ENCODE measurements around the gene APBA2.
A peak's percentile ranks its signal among the peaks of the same experiment; 100 is the strongest.

APBA2 gene

GRCh38 chr15:29120593-29121368 is 235.0 kb downstream of the APBA2 start:
- H3K4ac ChIP-seq (ENCODE audit: low read length), result no peak overlapping the region
- peak overlapping the region; percentile 89 for H3K18ac ChIP-seq (ENCODE audit: low read length)
- H4K8ac ChIP-seq (ENCODE audit: low read depth, low read length), result no peak overlapping the region
- peaks cover 3 to 4% of the 10 kb centered on the region in 2 donors for H3K36me3 ChIP-seq (replicated peaks in 1 of 2; ENCODE audit: control insufficient read depth in 2 of 2, insufficient read depth in 2 of 2, low read length in 2 of 2)
- H2AFZ ChIP-seq (ENCODE audit: low read length), result no peak overlapping the region
- peak overlapping the region; percentile 92 for H2BK15ac ChIP-seq (ENCODE audit: low read length)
- H3K23ac ChIP-seq (ENCODE audit: low read depth, low read length, poor library complexity), result peak overlapping the region; percentile 67
- no peak for DNase-seq (ENCODE audit: low spot score)
- H3K9me3 ChIP-seq (replicated peaks in 1 of 2; ENCODE audit: control insufficient read depth in 2 of 2, insufficient read depth in 1 of 2, low read depth in 1 of 2, low read length in 2 of 2), result no peaks in the 10 kb centered on the region
- H3K27me3 ChIP-seq (ENCODE audit: control insufficient read depth in 3 of 3, insufficient read depth in 3 of 3, low read depth in 1 of 3, low read length in 3 of 3), result no peaks in the 10 kb centered on the region
- no peak overlapping the region for H3K4me2 ChIP-seq (ENCODE audit: insufficient read depth, low read length, poor library complexity, severe bottlenecking)
- no peak overlapping the region for H3K4me3 ChIP-seq (ENCODE audit: low read length in 2 of 2)
- H3K9ac ChIP-seq (ENCODE audit: low read depth, low read length, poor library complexity), result no peak overlapping the region
- no peak overlapping the region for H2BK5ac ChIP-seq (ENCODE audit: low read length)
- H3K14ac ChIP-seq (ENCODE audit: low read length), result no peak overlapping the region
- peaks cover 12 to 24% of the 10 kb centered on the region in 2 donors for H3K4me1 ChIP-seq (ENCODE audit: control insufficient read depth in 2 of 2, insufficient read depth in 1 of 2, low read depth in 1 of 2, low read length in 2 of 2)
- H4K91ac ChIP-seq (ENCODE audit: low read depth, low read length, poor library complexity), result no peak overlapping the region
- H3K27ac ChIP-seq (replicated peaks; ENCODE audit: low read length), result no peak overlapping the region
- no peak overlapping the region for H2BK120ac ChIP-seq (ENCODE audit: low read depth, low read length)
- H3K79me1 ChIP-seq (ENCODE audit: low read depth, low read length), result peaks cover 2% of the 10 kb centered on the region
- peak overlapping the region; percentile 95 for H2AK5ac ChIP-seq (ENCODE audit: low read depth, low read length)
- H2BK12ac ChIP-seq (ENCODE audit: low read length), result no peak overlapping the region
- WGBS, 2 donors (ENCODE audit: extremely low coverage in 2 of 2, insufficient read length in 2 of 2, insufficient replicate concordance in 1 of 2), result no CpG with 5 or more reads among the region's 20 CpGs

- H3K9ac ChIP-seq (ENCODE audit: low read depth, low read length, poor library complexity), result no peak overlapping the region
- H3K23ac ChIP-seq (ENCODE audit: low read depth, low read length, poor library complexity), result no peak overlapping the region
- no peak overlapping the region for H3K14ac ChIP-seq (ENCODE audit: low read length)
- no peak overlapping the region for H3K4ac ChIP-seq (ENCODE audit: low read length)
- no peaks in the 10 kb centered on the region for H3K9me3 ChIP-seq (replicated peaks in 1 of 2; ENCODE audit: control insufficient read depth in 2 of 2, insufficient read depth in 1 of 2, low read depth in 1 of 2, low read length in 2 of 2)
- peaks cover 3 to 4% of the 10 kb centered on the region in 2 donors for H3K36me3 ChIP-seq (replicated peaks in 1 of 2; ENCODE audit: control insufficient read depth in 2 of 2, insufficient read depth in 2 of 2, low read length in 2 of 2)
- no peak overlapping the region for H2AFZ ChIP-seq (ENCODE audit: low read length)
- H4K8ac ChIP-seq (ENCODE audit: low read depth, low read length), result no peak overlapping the region
- no peak overlapping the region for H2BK120ac ChIP-seq (ENCODE audit: low read depth, low read length)
- no peak overlapping the region for H3K27ac ChIP-seq (replicated peaks; ENCODE audit: low read length)
- no peak overlapping the region for H3K4me2 ChIP-seq (ENCODE audit: insufficient read depth, low read length, poor library complexity, severe bottlenecking)
- H3K4me1 ChIP-seq (ENCODE audit: control insufficient read depth in 2 of 2, insufficient read depth in 1 of 2, low read depth in 1 of 2, low read length in 2 of 2), result peaks cover 9 to 20% of the 10 kb centered on the region in 2 donors
- H2AK5ac ChIP-seq (ENCODE audit: low read depth, low read length), result peak overlapping the region; percentile 95
- H2BK5ac ChIP-seq (ENCODE audit: low read length), result no peak overlapping the region
- no peak overlapping the region for H3K4me3 ChIP-seq (ENCODE audit: low read length in 2 of 2)
- peak overlapping the region; percentile 92 for H2BK15ac ChIP-seq (ENCODE audit: low read length)
- no CpG with 5 or more reads among the region's 7 CpGs for WGBS, 2 donors (ENCODE audit: extremely low coverage in 2 of 2, insufficient read length in 2 of 2, insufficient replicate concordance in 1 of 2)
- H3K27me3 ChIP-seq (ENCODE audit: control insufficient read depth in 3 of 3, insufficient read depth in 3 of 3, low read depth in 1 of 3, low read length in 3 of 3), result no peaks in the 10 kb centered on the region
- no peak for DNase-seq (ENCODE audit: low spot score)
- H4K91ac ChIP-seq (ENCODE audit: low read depth, low read length, poor library complexity), result no peak overlapping the region
- no peak overlapping the region for H2BK12ac ChIP-seq (ENCODE audit: low read length)
- H3K79me1 ChIP-seq (ENCODE audit: low read depth, low read length), result peaks cover 2% of the 10 kb centered on the region
- peak overlapping the region; percentile 89 for H3K18ac ChIP-seq (ENCODE audit: low read length)
Observed at GRCh38 chr15:29121369-29121656, 235.5 kb downstream of the APBA2 start.

- H4K91ac ChIP-seq (ENCODE audit: low read depth, low read length, poor library complexity), result no peak overlapping the region
- no CpG with 5 or more reads among the region's 9 CpGs for WGBS, 2 donors (ENCODE audit: extremely low coverage in 2 of 2, insufficient read length in 2 of 2, insufficient replicate concordance in 1 of 2)
- peaks cover 9 to 20% of the 10 kb centered on the region in 2 donors for H3K4me1 ChIP-seq (ENCODE audit: control insufficient read depth in 2 of 2, insufficient read depth in 1 of 2, low read depth in 1 of 2, low read length in 2 of 2)
- no peak overlapping the region for H3K23ac ChIP-seq (ENCODE audit: low read depth, low read length, poor library complexity)
- H3K4me3 ChIP-seq (ENCODE audit: low read length in 2 of 2), result no peak overlapping the region
- DNase-seq (ENCODE audit: low spot score), result no peak
- H3K14ac ChIP-seq (ENCODE audit: low read length), result no peak overlapping the region
- peak overlapping the region; percentile 89 for H3K18ac ChIP-seq (ENCODE audit: low read length)
- H3K27me3 ChIP-seq (ENCODE audit: control insufficient read depth in 3 of 3, insufficient read depth in 3 of 3, low read depth in 1 of 3, low read length in 3 of 3), result no peaks in the 10 kb centered on the region
- H2AK5ac ChIP-seq (ENCODE audit: low read depth, low read length), result peak overlapping the region; percentile 80
- no peak overlapping the region for H2BK120ac ChIP-seq (ENCODE audit: low read depth, low read length)
- H2BK12ac ChIP-seq (ENCODE audit: low read length), result peak overlapping the region; percentile 7
- no peak overlapping the region for H3K27ac ChIP-seq (replicated peaks; ENCODE audit: low read length)
- H3K79me1 ChIP-seq (ENCODE audit: low read depth, low read length), result peaks cover 2% of the 10 kb centered on the region
- H2BK5ac ChIP-seq (ENCODE audit: low read length), result no peak overlapping the region
- peaks cover 3 to 4% of the 10 kb centered on the region in 2 donors for H3K36me3 ChIP-seq (replicated peaks in 1 of 2; ENCODE audit: control insufficient read depth in 2 of 2, insufficient read depth in 2 of 2, low read length in 2 of 2)
- H3K9ac ChIP-seq (ENCODE audit: low read depth, low read length, poor library complexity), result no peak overlapping the region
- H2AFZ ChIP-seq (ENCODE audit: low read length), result peak overlapping the region; percentile 66
- H2BK15ac ChIP-seq (ENCODE audit: low read length), result peak overlapping the region; percentile 10
- H3K4ac ChIP-seq (ENCODE audit: low read length), result no peak overlapping the region
- H3K9me3 ChIP-seq (replicated peaks in 1 of 2; ENCODE audit: control insufficient read depth in 2 of 2, insufficient read depth in 1 of 2, low read depth in 1 of 2, low read length in 2 of 2), result no peaks in the 10 kb centered on the region
- H4K8ac ChIP-seq (ENCODE audit: low read depth, low read length), result no peak overlapping the region
- no peak overlapping the region for H3K4me2 ChIP-seq (ENCODE audit: insufficient read depth, low read length, poor library complexity, severe bottlenecking)
Observed at GRCh38 chr15:29121907-29122306, 236.1 kb downstream of the APBA2 start.

- H3K27ac ChIP-seq (replicated peaks; ENCODE audit: low read length), result no peak overlapping the region
- no peak overlapping the region for H3K4ac ChIP-seq (ENCODE audit: low read length)
- H2BK15ac ChIP-seq (ENCODE audit: low read length), result no peak overlapping the region
- H2BK5ac ChIP-seq (ENCODE audit: low read length), result no peak overlapping the region
- no peak overlapping the region for H3K4me3 ChIP-seq (ENCODE audit: low read length in 2 of 2)
- H4K91ac ChIP-seq (ENCODE audit: low read depth, low read length, poor library complexity), result no peak overlapping the region
- no peak overlapping the region for H3K9ac ChIP-seq (ENCODE audit: low read depth, low read length, poor library complexity)
- H3K23ac ChIP-seq (ENCODE audit: low read depth, low read length, poor library complexity), result no peak overlapping the region
- no peak overlapping the region for H2BK120ac ChIP-seq (ENCODE audit: low read depth, low read length)
- H3K4me1 ChIP-seq (ENCODE audit: control insufficient read depth in 2 of 2, insufficient read depth in 1 of 2, low read depth in 1 of 2, low read length in 2 of 2), result peaks cover 9 to 20% of the 10 kb centered on the region in 2 donors
- no peak overlapping the region for H3K4me2 ChIP-seq (ENCODE audit: insufficient read depth, low read length, poor library complexity, severe bottlenecking)
- no CpG with 5 or more reads among the region's 12 CpGs for WGBS, 2 donors (ENCODE audit: extremely low coverage in 2 of 2, insufficient read length in 2 of 2, insufficient replicate concordance in 1 of 2)
- peak overlapping the region; percentile 66 for H2AFZ ChIP-seq (ENCODE audit: low read length)
- H2BK12ac ChIP-seq (ENCODE audit: low read length), result no peak overlapping the region
- no peak overlapping the region for H2AK5ac ChIP-seq (ENCODE audit: low read depth, low read length)
- peak overlapping the region; percentile 33 for H3K18ac ChIP-seq (ENCODE audit: low read length)
- H3K14ac ChIP-seq (ENCODE audit: low read length), result no peak overlapping the region
- no peaks in the 10 kb centered on the region for H3K9me3 ChIP-seq (replicated peaks in 1 of 2; ENCODE audit: control insufficient read depth in 2 of 2, insufficient read depth in 1 of 2, low read depth in 1 of 2, low read length in 2 of 2)
- H3K79me1 ChIP-seq (ENCODE audit: low read depth, low read length), result peaks cover 2% of the 10 kb centered on the region
- H3K36me3 ChIP-seq (replicated peaks in 1 of 2; ENCODE audit: control insufficient read depth in 2 of 2, insufficient read depth in 2 of 2, low read length in 2 of 2), result peaks cover 3 to 4% of the 10 kb centered on the region in 2 donors
- H4K8ac ChIP-seq (ENCODE audit: low read depth, low read length), result no peak overlapping the region
- DNase-seq (ENCODE audit: low spot score), result no peak
- no peaks in the 10 kb centered on the region for H3K27me3 ChIP-seq (ENCODE audit: control insufficient read depth in 3 of 3, insufficient read depth in 3 of 3, low read depth in 1 of 3, low read length in 3 of 3)
Observed at GRCh38 chr15:29122506-29122905, 236.7 kb downstream of the APBA2 start.
